Measurements from ENCODE around the gene RGS11.

The RGS11 gene

DNA sequence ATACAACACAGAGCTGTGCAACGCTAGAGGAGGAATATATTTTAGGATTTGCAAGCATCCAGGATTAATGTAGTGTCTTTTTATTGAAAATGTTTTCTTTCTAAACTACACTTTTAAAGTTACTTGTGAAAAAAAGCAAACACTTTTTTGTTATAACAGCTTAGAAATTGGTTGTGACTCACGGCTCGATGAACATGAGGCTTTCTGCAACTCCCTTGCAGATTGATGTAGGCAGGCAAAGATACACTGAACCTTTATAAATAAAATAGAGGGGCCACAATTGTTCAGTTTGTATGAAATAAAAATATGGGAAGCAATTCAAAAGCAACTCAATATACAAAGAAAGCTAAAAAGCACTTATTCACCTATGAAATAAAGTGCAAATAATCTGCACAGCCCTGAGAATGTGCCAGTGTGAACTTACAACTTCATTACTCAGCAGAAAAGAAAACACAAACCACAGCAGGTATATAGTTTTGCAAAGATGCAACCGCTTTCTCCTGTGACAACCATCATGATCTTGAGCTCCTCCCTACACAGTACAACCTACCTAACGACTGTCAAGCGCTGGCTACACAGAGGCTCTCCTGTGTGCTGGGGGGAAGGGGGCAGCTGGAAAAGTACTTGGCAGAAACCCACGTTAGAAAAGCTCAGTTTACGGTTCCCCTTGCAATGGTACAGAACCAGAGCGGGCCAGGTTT lies 47.4 kb downstream of the RGS11 start:
- no peak for DNase-seq

DNA sequence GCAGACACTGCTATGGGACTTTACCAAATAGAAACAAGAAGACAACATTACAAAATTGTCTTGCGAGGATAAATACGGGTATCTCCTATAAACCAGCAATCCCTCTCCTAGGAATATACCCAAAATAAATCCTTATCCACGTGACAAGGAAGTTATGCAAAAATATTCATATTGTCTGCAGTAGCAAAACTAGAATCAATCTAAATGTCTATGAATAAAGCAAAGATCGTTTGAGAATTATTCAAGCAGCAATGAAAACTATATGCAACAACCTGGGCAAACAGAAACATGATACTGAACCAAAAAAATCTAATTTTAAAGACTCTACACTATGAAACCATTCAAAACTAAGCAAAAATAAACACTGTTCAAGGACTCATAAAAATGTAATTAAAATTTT lies 55.7 kb downstream of the RGS11 start:
- DNase-seq = no peak

Data from fibroblast of skin of right quadriceps (primary cell).